Astrocyte (in vitro differentiated cells and primary cell): Measurements from ENCODE around the gene AHNAK.

ENCODE experiments used
- CTCF ChIP-seq: IDR thresholded peaks from 2 replicates; pipeline ENCODE4 v1.5.1; 2011; ENCODE audit warnings: low read depth, mild to moderate bottlenecking, inconsistent platforms, low read length, moderate library complexity; ENCODE audit not compliant: insufficient read depth
- EZH2 ChIP-seq: IDR thresholded peaks from 2 replicates; pipeline ENCODE4 v1.6.1; 2012; ENCODE audit warnings: mild to moderate bottlenecking, low read length, inconsistent platforms; ENCODE audit not compliant: insufficient read depth

- TF ChIP-seq CTCF, result no peak
- TF ChIP-seq EZH2, result no peak
These were observed 78.0 kb downstream of the AHNAK start for GRCh38 chr11:62468577-62468976.
